ENCODE measurements around the gene ELAVL4.
"Not testable (repeated sequence)": the region's sequence is repeated elsewhere in the genome, so short reads cannot be mapped to it uniquely, and the experiment has no call there.

Gene ELAVL4

GRCh38 chr1:50148142-50148923, 39.6 kb downstream of the ELAVL4 start:
- no peaks in the 10 kb centered on the region for H3K27me3 ChIP-seq (ENCODE audit: control insufficient read depth, insufficient read depth, low read length, poor library complexity, severe bottlenecking)
- H3K4me3 ChIP-seq (ENCODE audit: insufficient read depth, low read depth, low read length): no peak overlapping the region
- no peaks in the 10 kb centered on the region for H3K9me3 ChIP-seq (ENCODE audit: control insufficient read depth, low read length)
- no peaks in the 10 kb centered on the region for H3K36me3 ChIP-seq (ENCODE audit: control insufficient read depth, insufficient read depth, low read length)
- no peak overlapping the region for H3K27ac ChIP-seq (ENCODE audit: insufficient read depth, low read depth, low read length, poor library complexity, severe bottlenecking)
- no peaks in the 10 kb centered on the region for H3K4me1 ChIP-seq (ENCODE audit: control insufficient read depth, insufficient read depth, low read length)
- WGBS, 2 experiments: 80 to 85% methylated on average over 1 of the region's 1 CpG

- Histone ChIP-seq H3K4me3 (ENCODE audit: insufficient read depth, low read depth, low read length) (no peak overlapping the region), H3K27ac (ENCODE audit: insufficient read depth, low read depth, low read length, poor library complexity, severe bottlenecking) (no peak overlapping the region), H3K36me3 (ENCODE audit: control insufficient read depth, insufficient read depth, low read length) (no peaks in the 10 kb centered on the region), H3K9me3 (ENCODE audit: control insufficient read depth, low read length) (no peaks in the 10 kb centered on the region), H3K4me1 (ENCODE audit: control insufficient read depth, insufficient read depth, low read length) (no peaks in the 10 kb centered on the region), H3K27me3 (ENCODE audit: control insufficient read depth, insufficient read depth, low read length, poor library complexity, severe bottlenecking) (no peaks in the 10 kb centered on the region)
- WGBS, 2 experiments: 86 to 95% methylated on average over 1 to 3 of the region's 3 CpGs
Observed at GRCh38 chr1:50152236-50152635, 43.5 kb downstream of the ELAVL4 start.

- Histone ChIP-seq H3K4me1 (ENCODE audit: control insufficient read depth, insufficient read depth, low read length) (no peaks in the 10 kb centered on the region), H3K9me3 (ENCODE audit: control insufficient read depth, low read length) (no peaks in the 10 kb centered on the region), H3K4me3 (ENCODE audit: insufficient read depth, low read depth, low read length) (no peak overlapping the region), H3K36me3 (ENCODE audit: control insufficient read depth, insufficient read depth, low read length) (no peaks in the 10 kb centered on the region), H3K27me3 (ENCODE audit: control insufficient read depth, insufficient read depth, low read length, poor library complexity, severe bottlenecking) (no peaks in the 10 kb centered on the region), H3K27ac (ENCODE audit: insufficient read depth, low read depth, low read length, poor library complexity, severe bottlenecking) (no peak overlapping the region)
- 84 to 90% methylated on average over 3 of the region's 3 CpGs for WGBS, 2 experiments
Observed at GRCh38 chr1:50155541-50155940, 46.8 kb downstream of the ELAVL4 start.

- H3K4me1 ChIP-seq (ENCODE audit: control insufficient read depth, insufficient read depth, low read length): no peaks in the 10 kb centered on the region
- H3K27me3 ChIP-seq (ENCODE audit: control insufficient read depth, insufficient read depth, low read length, poor library complexity, severe bottlenecking): no peaks in the 10 kb centered on the region
- H3K27ac ChIP-seq (ENCODE audit: insufficient read depth, low read depth, low read length, poor library complexity, severe bottlenecking): no peak overlapping the region
- 89 to 94% methylated on average over 6 to 7 of the region's 7 CpGs for WGBS, 2 experiments
- no peak overlapping the region for H3K4me3 ChIP-seq (ENCODE audit: insufficient read depth, low read depth, low read length)
- no peaks in the 10 kb centered on the region for H3K36me3 ChIP-seq (ENCODE audit: control insufficient read depth, insufficient read depth, low read length)
- no peaks in the 10 kb centered on the region for H3K9me3 ChIP-seq (ENCODE audit: control insufficient read depth, low read length)
Observed at GRCh38 chr1:50156241-50157010, 47.7 kb downstream of the ELAVL4 start.

- Histone ChIP-seq H3K27ac (ENCODE audit: insufficient read depth, low read depth, low read length, poor library complexity, severe bottlenecking) (no peak overlapping the region), H3K4me3 (ENCODE audit: insufficient read depth, low read depth, low read length) (no peak overlapping the region), H3K27me3 (ENCODE audit: control insufficient read depth, insufficient read depth, low read length, poor library complexity, severe bottlenecking) (no peaks in the 10 kb centered on the region), H3K4me1 (ENCODE audit: control insufficient read depth, insufficient read depth, low read length) (no peaks in the 10 kb centered on the region), H3K36me3 (ENCODE audit: control insufficient read depth, insufficient read depth, low read length) (no peaks in the 10 kb centered on the region), H3K9me3 (ENCODE audit: control insufficient read depth, low read length) (no peaks in the 10 kb centered on the region)
- 85 to 88% methylated on average over 3 of the region's 3 CpGs for WGBS, 2 experiments
Observed at GRCh38 chr1:50157306-50157941, 48.7 kb downstream of the ELAVL4 start.

GRCh38 chr1:50158421-50158820, 49.7 kb downstream of the ELAVL4 start:
- H3K27me3 ChIP-seq (ENCODE audit: control insufficient read depth, insufficient read depth, low read length, poor library complexity, severe bottlenecking): no peaks in the 10 kb centered on the region
- H3K9me3 ChIP-seq (ENCODE audit: control insufficient read depth, low read length): no peaks in the 10 kb centered on the region
- H3K36me3 ChIP-seq (ENCODE audit: control insufficient read depth, insufficient read depth, low read length): no peaks in the 10 kb centered on the region
- H3K27ac ChIP-seq (ENCODE audit: insufficient read depth, low read depth, low read length, poor library complexity, severe bottlenecking): no peak overlapping the region
- 87 to 89% methylated on average over 1 of the region's 1 CpG for WGBS, 2 experiments
- no peaks in the 10 kb centered on the region for H3K4me1 ChIP-seq (ENCODE audit: control insufficient read depth, insufficient read depth, low read length)
- no peak overlapping the region for H3K4me3 ChIP-seq (ENCODE audit: insufficient read depth, low read depth, low read length)

GRCh38 chr1:50163680-50164079, 55.0 kb downstream of the ELAVL4 start:
- no peak overlapping the region for H3K4me3 ChIP-seq (ENCODE audit: insufficient read depth, low read depth, low read length)
- H3K27me3 ChIP-seq (ENCODE audit: control insufficient read depth, insufficient read depth, low read length, poor library complexity, severe bottlenecking): no peaks in the 10 kb centered on the region
- WGBS, 2 experiments: 52 to 61% methylated on average over 3 to 4 of the region's 4 CpGs
- H3K36me3 ChIP-seq (ENCODE audit: control insufficient read depth, insufficient read depth, low read length): no peaks in the 10 kb centered on the region
- no peaks in the 10 kb centered on the region for H3K4me1 ChIP-seq (ENCODE audit: control insufficient read depth, insufficient read depth, low read length)
- H3K27ac ChIP-seq (ENCODE audit: insufficient read depth, low read depth, low read length, poor library complexity, severe bottlenecking): no peak overlapping the region
- H3K9me3 ChIP-seq (ENCODE audit: control insufficient read depth, low read length): no peaks in the 10 kb centered on the region

- not testable (repeated sequence) for H3K9me3 ChIP-seq (ENCODE audit: control insufficient read depth, low read length); H3K4me1 ChIP-seq (ENCODE audit: control insufficient read depth, insufficient read depth, low read length); H3K27me3 ChIP-seq (ENCODE audit: control insufficient read depth, insufficient read depth, low read length, poor library complexity, severe bottlenecking); H3K27ac ChIP-seq (ENCODE audit: insufficient read depth, low read depth, low read length, poor library complexity, severe bottlenecking); H3K4me3 ChIP-seq (ENCODE audit: insufficient read depth, low read depth, low read length); H3K36me3 ChIP-seq (ENCODE audit: control insufficient read depth, insufficient read depth, low read length)
- 76 to 92% methylated on average over 1 of the region's 1 CpG for WGBS, 2 experiments
Observed at GRCh38 chr1:50166351-50166750, 57.6 kb downstream of the ELAVL4 start.

GRCh38 chr1:50172299-50172698, 63.6 kb downstream of the ELAVL4 start:
- no peak overlapping the region for H3K27ac ChIP-seq (ENCODE audit: insufficient read depth, low read depth, low read length, poor library complexity, severe bottlenecking)
- H3K4me1 ChIP-seq (ENCODE audit: control insufficient read depth, insufficient read depth, low read length): no peaks in the 10 kb centered on the region
- no peaks in the 10 kb centered on the region for H3K36me3 ChIP-seq (ENCODE audit: control insufficient read depth, insufficient read depth, low read length)
- H3K9me3 ChIP-seq (ENCODE audit: control insufficient read depth, low read length): no peaks in the 10 kb centered on the region
- no peaks in the 10 kb centered on the region for H3K27me3 ChIP-seq (ENCODE audit: control insufficient read depth, insufficient read depth, low read length, poor library complexity, severe bottlenecking)
- no peak overlapping the region for H3K4me3 ChIP-seq (ENCODE audit: insufficient read depth, low read depth, low read length)
- WGBS, 2 experiments: 85 to 97% methylated on average over 1 of the region's 1 CpG

- Histone ChIP-seq H3K4me3 (ENCODE audit: insufficient read depth, low read depth, low read length) (no peak overlapping the region), H3K9me3 (ENCODE audit: control insufficient read depth, low read length) (no peaks in the 10 kb centered on the region), H3K4me1 (ENCODE audit: control insufficient read depth, insufficient read depth, low read length) (no peaks in the 10 kb centered on the region), H3K36me3 (ENCODE audit: control insufficient read depth, insufficient read depth, low read length) (no peaks in the 10 kb centered on the region), H3K27ac (ENCODE audit: insufficient read depth, low read depth, low read length, poor library complexity, severe bottlenecking) (no peak overlapping the region), H3K27me3 (ENCODE audit: control insufficient read depth, insufficient read depth, low read length, poor library complexity, severe bottlenecking) (no peaks in the 10 kb centered on the region)
Observed at GRCh38 chr1:50174101-50174500, 65.4 kb downstream of the ELAVL4 start.

All from ectodermal cell (in vitro differentiated cells).